GM10248 (cell line): ENCODE results near the gene OCA2.
"Not testable (repeated sequence)": the region's sequence is repeated elsewhere in the genome, so short reads cannot be mapped to it uniquely, and the experiment has no call there.

ENCODE experiments used
- CTCF ChIA-PET: fragments of 300-600 bp; sonication (Branson Sonifier 250); formaldehyde crosslinking; extraction: SDS; loops from one replicate; lab custom pipeline; 2021; ENCODE audit warnings: antibody characterized with exemption; lab: Yijun Ruan, JAX
- POLR2A ChIA-PET: fragments of 350-650 bp; sonication (Branson Sonifier 250); formaldehyde crosslinking; extraction: SDS; loops from one replicate; lab custom pipeline; 2020; ENCODE audit warnings: antibody characterized with exemption; lab: Yijun Ruan, JAX
- DNase-seq: peaks from one replicate; pipeline ENCODE4 v3.0.0; 2012; ENCODE audit errors: extremely low spot score
- CTCF ChIP-seq: IDR thresholded peaks from 2 replicates; pipeline ENCODE4 v1.5.1; 2012; ENCODE audit warnings: mild to moderate bottlenecking, low read depth; ENCODE audit errors: extremely low read depth, missing control alignments, control extremely low read depth

OCA2 gene

GRCh38 chr15:27854601-27855000, 244.5 kb downstream of the OCA2 start:
- ChIA-PET CTCF (no interaction called here), POLR2A (no interaction called here)
- DNase-seq = no peak
- no peak for TF ChIP-seq CTCF

- ChIA-PET CTCF (no interaction called here), POLR2A (no interaction called here)
- TF ChIP-seq CTCF = no peak
- no peak for DNase-seq
Observed at GRCh38 chr15:27853624-27854455, 245.3 kb downstream of the OCA2 start.

GRCh38 chr15:27851858-27852210, 247.3 kb downstream of the OCA2 start:
- no peak for TF ChIP-seq CTCF
- POLR2A ChIA-PET = no interaction called here
- DNase-seq = no peak
- CTCF ChIA-PET = no interaction called here

GRCh38 chr15:27850981-27851857, 247.9 kb downstream of the OCA2 start:
- no peak for TF ChIP-seq CTCF
- ChIA-PET POLR2A (no interaction called here), CTCF (no interaction called here)
- DNase-seq = no peak

- POLR2A ChIA-PET = no interaction called here
- no peak for TF ChIP-seq CTCF
- CTCF ChIA-PET = no interaction called here
- no peak for DNase-seq
Observed at GRCh38 chr15:27850050-27850449, 249.1 kb downstream of the OCA2 start.

GRCh38 chr15:27848936-27849335, 250.2 kb downstream of the OCA2 start:
- POLR2A ChIA-PET, DNase-seq, CTCF ChIA-PET: not testable (repeated sequence)
